ENCODE measurements around the gene CELF4.

CELF4 gene

GRCh38 chr18:37277804-37278203 lies 287.8 kb downstream of the CELF4 start:
- no peak overlapping the region for H3K27ac Mint-ChIP-seq
- intact Hi-C loops (cut with micrococcal nuclease): no loop called here
- H3K4me1 Mint-ChIP-seq (ENCODE audit: low read depth): no peaks in the 10 kb centered on the region
- peaks cover 43% of the 10 kb centered on the region for H3K27me3 Mint-ChIP-seq
- no peak overlapping the region for H3K4me3 Mint-ChIP-seq
- H3K36me3 Mint-ChIP-seq (ENCODE audit: low read depth): no peaks in the 10 kb centered on the region
- no peaks in the 10 kb centered on the region for H3K9me3 Mint-ChIP-seq

- no peaks in the 10 kb centered on the region for H3K36me3 Mint-ChIP-seq (ENCODE audit: low read depth)
- H3K9me3 Mint-ChIP-seq: no peaks in the 10 kb centered on the region
- intact Hi-C loops (cut with micrococcal nuclease): no loop called here
- H3K4me1 Mint-ChIP-seq (ENCODE audit: low read depth): no peaks in the 10 kb centered on the region
- H3K4me3 Mint-ChIP-seq: no peak overlapping the region
- peaks cover 43% of the 10 kb centered on the region for H3K27me3 Mint-ChIP-seq
- H3K27ac Mint-ChIP-seq: no peak overlapping the region
Measured at GRCh38 chr18:37276111-37276890, 289.3 kb downstream of the CELF4 start.

- Mint-ChIP-seq H3K4me3 (no peak overlapping the region), H3K4me1 (ENCODE audit: low read depth) (no peaks in the 10 kb centered on the region), H3K9me3 (no peaks in the 10 kb centered on the region), H3K27me3 (peaks cover 43% of the 10 kb centered on the region), H3K27ac (no peak overlapping the region), H3K36me3 (ENCODE audit: low read depth) (no peaks in the 10 kb centered on the region)
- intact Hi-C loops (cut with micrococcal nuclease): no loop called here
Measured at GRCh38 chr18:37275237-37275741, 290.3 kb downstream of the CELF4 start.

DNA sequence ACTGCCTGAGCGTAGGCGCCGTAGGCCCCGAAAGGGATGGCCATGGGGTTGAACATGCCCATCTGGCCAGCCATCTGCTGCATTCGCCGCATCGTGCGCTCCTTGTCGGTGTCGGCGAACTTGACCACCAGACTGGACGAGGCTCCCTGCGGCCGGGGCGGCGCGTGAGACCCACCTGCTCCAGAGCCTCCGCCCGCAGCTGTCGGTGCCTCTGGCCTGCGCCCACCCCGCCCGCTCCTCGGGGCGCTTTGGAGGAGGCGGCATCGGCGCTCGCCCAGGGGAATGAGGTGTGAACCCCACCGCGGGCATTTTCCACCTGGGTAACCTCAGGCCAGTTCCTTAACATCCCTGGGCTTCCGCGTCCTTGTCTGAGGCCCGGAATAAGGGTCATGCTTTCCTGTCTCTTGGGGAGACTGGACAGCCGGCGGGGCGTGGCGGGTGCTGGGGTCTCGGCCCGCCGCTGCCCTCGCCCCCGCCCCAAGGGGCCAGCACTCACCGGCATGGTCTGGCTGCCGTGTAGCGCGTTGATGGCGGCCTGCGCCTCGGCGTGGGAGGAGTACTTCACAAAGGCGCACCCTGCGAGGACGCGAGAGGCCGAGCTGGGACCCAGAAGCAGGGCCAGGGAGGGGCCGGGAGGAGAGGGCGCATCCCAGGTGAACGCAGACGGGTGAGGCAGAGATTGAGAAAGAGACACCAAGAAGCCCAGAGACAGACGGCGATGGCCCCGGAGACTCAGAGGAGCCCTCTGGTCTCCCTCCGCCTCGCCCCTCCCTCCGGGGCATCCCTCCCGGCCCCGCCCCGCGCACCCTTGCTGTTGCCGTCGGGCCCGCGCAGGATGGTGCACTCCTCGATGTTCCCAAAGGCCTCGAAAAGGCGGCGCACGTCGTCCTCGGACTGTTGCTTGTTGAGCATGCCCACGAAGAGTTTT lies 291.0 kb downstream of the CELF4 start:
- Mint-ChIP-seq H3K36me3 (ENCODE audit: low read depth) (no peaks in the 10 kb centered on the region), H3K4me3 (no peak overlapping the region), H3K27ac (no peak overlapping the region), H3K4me1 (ENCODE audit: low read depth) (no peaks in the 10 kb centered on the region), H3K9me3 (no peaks in the 10 kb centered on the region), H3K27me3 (peaks cover 43% of the 10 kb centered on the region)
- intact Hi-C loops (cut with micrococcal nuclease): no loop called here

DNA sequence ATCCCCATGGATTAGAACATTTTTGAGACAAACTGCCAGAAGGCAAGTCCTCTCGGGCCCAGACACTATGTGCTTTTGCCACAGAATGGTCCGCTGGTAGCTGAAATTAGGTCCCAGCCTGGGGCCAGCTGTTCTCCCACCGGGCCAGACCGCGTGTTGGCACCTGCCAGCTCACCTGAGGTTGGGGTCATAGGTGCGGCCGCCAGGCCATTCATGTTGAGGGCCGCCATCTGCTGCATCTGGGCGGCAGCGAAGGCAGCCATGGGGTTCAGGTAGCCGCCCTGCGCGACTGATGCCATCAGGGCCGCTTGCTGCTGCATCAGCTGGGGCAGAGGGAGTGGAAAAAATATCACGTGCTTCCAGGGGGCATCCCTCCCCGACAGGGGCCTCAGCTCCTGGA lies 292.8 kb downstream of the CELF4 start:
- intact Hi-C loops (cut with micrococcal nuclease): no loop called here

DNA sequence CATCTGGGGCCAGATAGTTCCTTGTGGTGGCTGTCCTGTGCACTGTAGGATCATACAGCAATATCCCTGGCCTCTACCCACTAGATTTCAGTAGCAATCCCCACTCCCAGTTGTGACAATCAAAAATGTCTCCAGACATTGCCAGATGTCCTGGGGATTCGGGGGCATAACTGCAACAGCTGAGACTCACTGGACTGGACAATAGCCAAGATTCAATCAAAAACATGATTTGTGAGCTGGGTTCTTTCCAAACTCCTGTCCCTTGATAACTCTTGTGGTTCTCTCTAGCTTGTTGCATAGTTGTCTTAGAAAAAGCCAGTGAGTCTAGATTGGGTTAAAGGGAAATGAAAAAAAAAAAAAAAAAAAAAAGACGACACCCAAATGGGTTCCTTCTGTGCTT lies 293.4 kb downstream of the CELF4 start:
- Mint-ChIP-seq H3K36me3 (ENCODE audit: low read depth) (no peaks in the 10 kb centered on the region), H3K4me1 (ENCODE audit: low read depth) (no peaks in the 10 kb centered on the region), H3K9me3 (no peaks in the 10 kb centered on the region), H3K4me3 (no peak overlapping the region), H3K27ac (no peak overlapping the region), H3K27me3 (peaks cover 39% of the 10 kb centered on the region)
- intact Hi-C loops (cut with micrococcal nuclease): no loop called here

More for the DNA sequence above, 292.8 kb downstream of the CELF4 start:
- H3K27ac Mint-ChIP-seq: no peak overlapping the region
- H3K9me3 Mint-ChIP-seq: no peaks in the 10 kb centered on the region
- peaks cover 41% of the 10 kb centered on the region for H3K27me3 Mint-ChIP-seq
- no peaks in the 10 kb centered on the region for H3K36me3 Mint-ChIP-seq (ENCODE audit: low read depth)
- no peak overlapping the region for H3K4me3 Mint-ChIP-seq
- H3K4me1 Mint-ChIP-seq (ENCODE audit: low read depth): no peaks in the 10 kb centered on the region

DNA sequence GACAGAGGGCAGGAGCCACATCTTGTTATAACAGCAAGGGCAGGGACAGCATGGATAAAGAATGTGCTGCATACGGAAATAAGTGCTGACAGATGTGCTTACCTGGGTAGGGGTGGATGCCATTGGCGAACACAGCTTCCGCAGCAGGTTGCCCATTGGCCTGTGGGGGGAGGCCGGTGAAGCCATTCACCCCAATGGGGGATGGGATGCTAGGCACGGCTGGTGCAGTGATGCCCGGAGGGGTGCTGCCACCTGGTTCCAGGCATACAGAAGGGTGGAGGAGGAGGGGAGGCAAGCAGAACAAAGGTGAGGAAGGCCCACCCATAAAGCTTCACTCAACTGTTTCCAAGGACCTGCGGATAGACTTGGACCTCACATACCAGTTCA lies 294.9 kb downstream of the CELF4 start:
- intact Hi-C loops (cut with micrococcal nuclease): no loop called here
- peaks cover 27% of the 10 kb centered on the region for H3K27me3 Mint-ChIP-seq
- no peaks in the 10 kb centered on the region for H3K36me3 Mint-ChIP-seq (ENCODE audit: low read depth)
- H3K4me1 Mint-ChIP-seq (ENCODE audit: low read depth): no peaks in the 10 kb centered on the region
- H3K4me3 Mint-ChIP-seq: no peak overlapping the region
- H3K9me3 Mint-ChIP-seq: no peaks in the 10 kb centered on the region
- H3K27ac Mint-ChIP-seq: no peak overlapping the region

DNA sequence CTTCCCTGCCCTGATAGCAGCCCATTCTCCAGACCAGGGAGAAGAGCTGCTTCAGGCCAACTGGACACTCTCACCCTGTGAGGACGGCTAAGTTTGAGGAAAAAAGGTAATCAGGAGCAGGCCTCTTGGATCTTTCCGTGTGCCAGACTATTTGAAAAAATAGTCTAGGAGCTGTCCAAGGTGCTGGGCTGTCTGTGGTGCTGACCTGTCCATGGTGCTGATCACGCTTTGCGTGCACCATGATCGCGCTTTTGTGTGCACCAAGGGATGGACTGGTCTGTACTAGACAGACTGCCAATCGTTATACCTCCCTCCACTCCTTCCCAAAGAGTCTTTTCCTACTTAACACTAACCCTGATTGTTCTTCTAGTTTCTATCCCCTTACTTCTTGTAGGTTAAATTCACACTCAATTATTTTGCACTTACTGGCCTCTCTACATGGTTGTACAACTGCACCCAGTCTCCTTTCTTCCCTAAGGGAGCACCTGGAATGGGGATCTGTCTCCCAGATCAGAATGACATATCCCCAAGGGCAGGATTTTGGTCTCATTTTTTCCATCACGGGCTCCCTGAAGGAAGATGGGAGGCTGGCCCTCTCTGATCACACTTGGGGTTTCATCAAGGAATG lies 295.4 kb downstream of the CELF4 start:
- H3K9me3 Mint-ChIP-seq: no peaks in the 10 kb centered on the region
- no peak overlapping the region for H3K27ac Mint-ChIP-seq
- intact Hi-C loops (cut with micrococcal nuclease): no loop called here
- peaks cover 23% of the 10 kb centered on the region for H3K27me3 Mint-ChIP-seq
- no peaks in the 10 kb centered on the region for H3K36me3 Mint-ChIP-seq (ENCODE audit: low read depth)
- H3K4me3 Mint-ChIP-seq: no peak overlapping the region
- H3K4me1 Mint-ChIP-seq (ENCODE audit: low read depth): no peaks in the 10 kb centered on the region

- Mint-ChIP-seq H3K27me3 (no peaks in the 10 kb centered on the region), H3K27ac (no peak overlapping the region), H3K4me3 (no peak overlapping the region), H3K36me3 (ENCODE audit: low read depth) (no peaks in the 10 kb centered on the region), H3K9me3 (no peaks in the 10 kb centered on the region), H3K4me1 (ENCODE audit: low read depth) (no peaks in the 10 kb centered on the region)
- intact Hi-C loops (cut with micrococcal nuclease): no loop called here
Measured at GRCh38 chr18:37266290-37266689, 299.3 kb downstream of the CELF4 start.

GRCh38 chr18:37265382-37265781 lies 300.2 kb downstream of the CELF4 start:
- Mint-ChIP-seq H3K9me3 (no peaks in the 10 kb centered on the region), H3K27ac (no peak overlapping the region)

DNA sequence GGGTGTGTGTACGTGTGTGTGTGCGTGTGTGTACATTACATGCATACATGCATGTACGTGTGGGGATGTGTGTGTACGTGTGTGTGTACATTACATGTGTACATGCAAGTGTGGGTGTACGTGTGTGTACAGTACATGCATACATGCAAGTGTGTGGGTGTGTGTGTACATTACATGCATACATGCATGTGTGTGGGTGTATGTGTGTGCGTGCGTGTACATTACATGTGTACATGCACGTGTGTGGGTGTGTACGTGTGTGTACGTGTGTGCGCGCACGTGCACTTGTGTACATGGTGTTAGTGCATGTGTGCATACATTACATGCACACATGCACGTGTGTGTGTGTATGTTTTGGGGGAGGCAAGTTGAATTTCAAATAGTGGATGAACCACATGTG lies 300.6 kb downstream of the CELF4 start:
- intact Hi-C loops (cut with micrococcal nuclease): no loop called here
- H3K27ac Mint-ChIP-seq: no peak overlapping the region
- H3K4me3 Mint-ChIP-seq: no peak overlapping the region
- H3K4me1 Mint-ChIP-seq (ENCODE audit: low read depth): no peaks in the 10 kb centered on the region
- no peaks in the 10 kb centered on the region for H3K36me3 Mint-ChIP-seq (ENCODE audit: low read depth)
- no peaks in the 10 kb centered on the region for H3K9me3 Mint-ChIP-seq
- no peaks in the 10 kb centered on the region for H3K27me3 Mint-ChIP-seq

More at GRCh38 chr18:37265382-37265781, 300.2 kb downstream of the CELF4 start:
- no peaks in the 10 kb centered on the region for H3K27me3 Mint-ChIP-seq
- no peak overlapping the region for H3K4me3 Mint-ChIP-seq
- intact Hi-C loops (cut with micrococcal nuclease): no loop called here
- H3K36me3 Mint-ChIP-seq (ENCODE audit: low read depth): no peaks in the 10 kb centered on the region
- no peaks in the 10 kb centered on the region for H3K4me1 Mint-ChIP-seq (ENCODE audit: low read depth)

DNA sequence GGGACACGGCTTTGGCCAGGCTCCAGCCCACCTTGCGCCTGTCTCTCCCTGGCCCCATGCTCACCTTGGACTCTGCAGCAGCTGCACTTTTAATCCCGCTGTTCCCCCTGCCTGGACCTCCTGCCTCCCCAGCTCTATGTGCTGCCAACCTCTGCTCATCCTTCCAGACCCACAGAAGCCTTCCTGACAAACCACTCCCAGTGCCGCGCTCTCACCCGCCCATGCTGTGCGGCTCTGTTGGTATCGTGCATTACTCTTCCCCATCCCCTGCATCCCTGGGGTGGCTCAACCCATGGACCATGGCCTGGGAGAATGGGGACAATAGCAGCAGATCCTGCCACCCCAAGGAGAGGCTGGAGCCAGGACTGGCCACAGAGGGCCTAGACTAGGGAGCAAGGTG lies 303.6 kb downstream of the CELF4 start:
- H3K27me3 Mint-ChIP-seq: peaks cover 9% of the 10 kb centered on the region
- intact Hi-C loops (cut with micrococcal nuclease): no loop called here
- no peaks in the 10 kb centered on the region for H3K36me3 Mint-ChIP-seq (ENCODE audit: low read depth)
- H3K27ac Mint-ChIP-seq: no peak overlapping the region
- no peaks in the 10 kb centered on the region for H3K4me1 Mint-ChIP-seq (ENCODE audit: low read depth)
- no peak overlapping the region for H3K4me3 Mint-ChIP-seq
- no peaks in the 10 kb centered on the region for H3K9me3 Mint-ChIP-seq

GRCh38 chr18:37261246-37261840 lies 304.3 kb downstream of the CELF4 start:
- Mint-ChIP-seq H3K4me3 (no peak overlapping the region), H3K4me1 (ENCODE audit: low read depth) (no peaks in the 10 kb centered on the region), H3K27me3 (peaks cover 12% of the 10 kb centered on the region), H3K27ac (no peak overlapping the region), H3K9me3 (no peaks in the 10 kb centered on the region), H3K36me3 (ENCODE audit: low read depth) (no peaks in the 10 kb centered on the region)
- intact Hi-C loops (cut with micrococcal nuclease): no loop called here
